Trophoblast cell (in vitro differentiated cells and primary cell): Measurements from ENCODE around the gene ZNF524.
A peak's percentile ranks its signal among the peaks of the same experiment; 100 is the strongest.

Experiments used
- DNase-seq, 2 donors: peaks; one replicate each; pipeline ENCODE4 v3.0.0-alpha.2; 2016
- H2AFZ ChIP-seq: 2 replicates; pipeline ENCODE4 v1.6.1; 2013; ENCODE audit warnings: low read length, moderate library complexity, mild to moderate bottlenecking; ENCODE audit not compliant: insufficient read depth, poor library complexity
- H2AK5ac ChIP-seq: 2 replicates; pipeline ENCODE4 v1.6.1; 2013; ENCODE audit warnings: mild to moderate bottlenecking, low read length
- H2BK120ac ChIP-seq: 2 replicates; pipeline ENCODE4 v1.6.1; 2013; ENCODE audit warnings: low read length, mild to moderate bottlenecking, moderate library complexity; ENCODE audit not compliant: insufficient read depth, poor library complexity
- H2BK12ac ChIP-seq: 2 replicates; pipeline ENCODE4 v1.6.1; 2013; ENCODE audit warnings: mild to moderate bottlenecking, low read length, moderate library complexity
- H2BK5ac ChIP-seq: 2 replicates; pipeline ENCODE4 v1.6.1; 2013; ENCODE audit warnings: low read length, low read depth, moderate library complexity, mild to moderate bottlenecking; ENCODE audit not compliant: poor library complexity
- H3K14ac ChIP-seq: 2 replicates; pipeline ENCODE4 v1.6.1; 2013; ENCODE audit warnings: mild to moderate bottlenecking, low read length
- H3K18ac ChIP-seq: 2 replicates; pipeline ENCODE4 v1.6.1; 2013; ENCODE audit warnings: mild to moderate bottlenecking, low read length
- H3K23ac ChIP-seq: 2 replicates; pipeline ENCODE4 v1.6.1; 2013; ENCODE audit warnings: low read length
- H3K27ac ChIP-seq: 2 replicates; pipeline ENCODE4 v1.5.1; 2013; ENCODE audit warnings: low read depth, mild to moderate bottlenecking, inconsistent platforms, low read length, moderate library complexity
- H3K27me3 ChIP-seq: 2 replicates; pipeline ENCODE4 v1.6.1; 2013; ENCODE audit warnings: inconsistent platforms, mild to moderate bottlenecking, low read length, moderate library complexity; ENCODE audit not compliant: insufficient read depth
- H3K36me3 ChIP-seq, 2 experiments: 1 replicate in 1 of 2; 2 replicates in 1 of 2; pipeline ENCODE4 v1.6.1; 2013; ENCODE audit warnings: low read length in 2 of 2, mild to moderate bottlenecking in 2 of 2, moderate library complexity in 1 of 2; ENCODE audit not compliant: insufficient read depth in 2 of 2, control insufficient read depth in 1 of 2
- H3K4ac ChIP-seq: 2 replicates; pipeline ENCODE4 v1.6.1; 2013; ENCODE audit warnings: low read depth, mild to moderate bottlenecking, low read length, moderate library complexity
- H3K4me1 ChIP-seq, 2 experiments: 1 replicate in 1 of 2; 2 replicates in 1 of 2; pipeline ENCODE4 v1.6.1; 2013; ENCODE audit warnings: low read length in 2 of 2, mild to moderate bottlenecking in 2 of 2, moderate library complexity in 1 of 2; ENCODE audit not compliant: insufficient read depth in 2 of 2, control insufficient read depth in 1 of 2
- H3K4me2 ChIP-seq: 2 replicates; pipeline ENCODE4 v1.6.1; 2013; ENCODE audit warnings: inconsistent platforms, mild to moderate bottlenecking, low read length, moderate library complexity
- H3K4me3 ChIP-seq: 2 replicates; pipeline ENCODE4 v1.5.1; 2013; ENCODE audit warnings: mild to moderate bottlenecking, low read depth, low read length, inconsistent platforms
- H3K79me1 ChIP-seq: one replicate; pipeline ENCODE4 v1.6.1; 2013; ENCODE audit warnings: low read length
- H3K79me2 ChIP-seq: 2 replicates; pipeline ENCODE4 v1.6.1; 2013; ENCODE audit warnings: low read length, mild to moderate bottlenecking; ENCODE audit not compliant: control insufficient read depth, insufficient read depth, poor library complexity
- H3K9ac ChIP-seq: 2 replicates; pipeline ENCODE4 v1.6.1; 2013; ENCODE audit warnings: mild to moderate bottlenecking, low read length
- H3K9me3 ChIP-seq: 2 replicates; pipeline ENCODE4 v1.6.1; 2013; ENCODE audit warnings: low read depth, mild to moderate bottlenecking, control low read depth, inconsistent platforms, low read length; ENCODE audit not compliant: insufficient read depth
- H4K12ac ChIP-seq: 2 replicates; pipeline ENCODE4 v1.6.1; 2013; ENCODE audit warnings: low read depth, mild to moderate bottlenecking, low read length, moderate library complexity
- H4K8ac ChIP-seq: 2 replicates; pipeline ENCODE4 v1.6.1; 2013; ENCODE audit warnings: low read depth, mild to moderate bottlenecking, low read length, moderate library complexity
- H4K91ac ChIP-seq: one replicate; pipeline ENCODE4 v1.6.1; 2013; ENCODE audit warnings: low read depth, mild to moderate bottlenecking, low read length, moderate library complexity
- WGBS: extraction: QIAGEN DNeasy Blood & Tissue Kit; methylation state at CpG from one replicate; pipeline ENCODE4 v1.1.7; 2013; ENCODE audit warnings: missing lambda C conversion rate; ENCODE audit not compliant: insufficient read length, insufficient coverage; ENCODE audit errors: extremely low coverage; 5-methylcytosine and 5-hydroxymethylcytosine counted together

Gene ZNF524

GRCh38 chr19:55638864-55639359, 38.8 kb downstream of the ZNF524 start:
- H3K27me3 ChIP-seq: no peaks in the 10 kb centered on the region
- H3K4me3 ChIP-seq: no peak overlapping the region
- no peak overlapping the region for H2AFZ ChIP-seq
- H4K8ac ChIP-seq: no peak overlapping the region
- no peak overlapping the region for H3K9ac ChIP-seq
- no peak overlapping the region for H2BK12ac ChIP-seq
- no peak overlapping the region for H3K14ac ChIP-seq
- H2BK5ac ChIP-seq: no peak overlapping the region
- no peak overlapping the region for H3K27ac ChIP-seq
- no peak overlapping the region for H4K91ac ChIP-seq
- DNase-seq: peak in 1 of 2 donors; percentile 43
- H3K9me3 ChIP-seq: no peaks in the 10 kb centered on the region
- no peak overlapping the region for H2BK120ac ChIP-seq
- H3K79me2 ChIP-seq: peaks cover 25% of the 10 kb centered on the region
- H3K79me1 ChIP-seq: peaks cover 25% of the 10 kb centered on the region
- no peak overlapping the region for H2AK5ac ChIP-seq
- H3K36me3 ChIP-seq: peaks cover 4 to 7% of the 10 kb centered on the region in 2 experiments
- peak overlapping the region; percentile 33 for H4K12ac ChIP-seq
- WGBS: no CpG with 5 or more reads among the region's 6 CpGs
- no peak overlapping the region for H3K23ac ChIP-seq
- H3K4ac ChIP-seq: no peak overlapping the region
- H3K4me2 ChIP-seq: no peak overlapping the region
- no peak overlapping the region for H3K18ac ChIP-seq
- peaks cover 24 to 31% of the 10 kb centered on the region in 2 experiments for H3K4me1 ChIP-seq

GRCh38 chr19:55640043-55640576, 40.0 kb downstream of the ZNF524 start:
- Histone ChIP-seq H4K12ac (peak overlapping the region; percentile 85), H3K4me1 (peaks cover 25 to 33% of the 10 kb centered on the region in 2 experiments)
- WGBS: no CpG with 5 or more reads among the region's 38 CpGs

GRCh38 chr19:55640577-55641425, 40.7 kb downstream of the ZNF524 start, which contains the start of gene ZNF580:
TSS of gene ZNF580 (plus strand) at chr19:55641002. CDS start at chr19:55642509, 1,507 bp downstream.
- H3K27me3 ChIP-seq: no peaks in the 10 kb centered on the region
- no peak within 1 kb of the TSS for H2BK12ac ChIP-seq
- no peaks in the 10 kb centered on the region for H3K9me3 ChIP-seq
- H4K12ac ChIP-seq: peak within 1 kb of the TSS; percentile 91
- H2AK5ac ChIP-seq: peak within 1 kb of the TSS; percentile 91
- WGBS: no CpG with 5 or more reads among the region's 89 CpGs
- peak within 1 kb of the TSS; percentile 73 for H3K4me3 ChIP-seq
- H3K18ac ChIP-seq: peak within 1 kb of the TSS; percentile 79
- H3K4me1 ChIP-seq: peaks cover 21 to 28% of the 10 kb centered on the region in 2 experiments
- H3K27ac ChIP-seq: peak within 1 kb of the TSS; percentile 90
- peak in 1 of 2 donors; percentile 61 for DNase-seq
- H3K23ac ChIP-seq: no peak within 1 kb of the TSS
- peak within 1 kb of the TSS; percentile 74 for H2BK120ac ChIP-seq
- H3K9ac ChIP-seq: peak within 1 kb of the TSS; percentile 77
- H3K79me2 ChIP-seq: peaks cover 23% of the 10 kb centered on the region
- peaks cover 16 to 20% of the 10 kb centered on the region in 2 experiments for H3K36me3 ChIP-seq
- peak within 1 kb of the TSS; percentile 91 for H3K14ac ChIP-seq
- H4K91ac ChIP-seq: peak within 1 kb of the TSS; percentile 90
- peak within 1 kb of the TSS; percentile 97 for H3K4me2 ChIP-seq
- peaks cover 20% of the 10 kb centered on the region for H3K79me1 ChIP-seq
- H3K4ac ChIP-seq: peak within 1 kb of the TSS; percentile 83
- H2AFZ ChIP-seq: peak within 1 kb of the TSS; percentile 73
- H4K8ac ChIP-seq: peak within 1 kb of the TSS; percentile 89
- peak within 1 kb of the TSS; percentile 81 for H2BK5ac ChIP-seq

More at GRCh38 chr19:55640043-55640576, 40.0 kb downstream of the ZNF524 start:
- Histone ChIP-seq H3K36me3 (peaks cover 11 to 15% of the 10 kb centered on the region in 2 experiments), H3K4me2 (peak overlapping the region; percentile 97), H3K79me2 (peaks cover 28% of the 10 kb centered on the region), H3K18ac (peak overlapping the region; percentile 79), H3K9me3 (no peaks in the 10 kb centered on the region), H2BK12ac (no peak overlapping the region), H2BK120ac (no peak overlapping the region), H3K23ac (no peak overlapping the region), H4K91ac (peak overlapping the region; percentile 82), H2AK5ac (peak overlapping the region; percentile 91), H3K14ac (peak overlapping the region; percentile 85), H3K4me3 (peak overlapping the region; percentile 73), H4K8ac (peak overlapping the region; percentile 85), H3K27me3 (no peaks in the 10 kb centered on the region), H3K9ac (peak overlapping the region; percentile 6), H2AFZ (peak overlapping the region; percentile 73), H2BK5ac (peak overlapping the region; percentile 81), H3K27ac (peak overlapping the region; percentile 90), H3K79me1 (peaks cover 23% of the 10 kb centered on the region), H3K4ac (peak overlapping the region; percentile 4)
- peak; percentile 67 to 69 for DNase-seq

- peak overlapping the region; percentile 90 for H4K91ac ChIP-seq
Observed at GRCh38 chr19:55641426-55642152, 41.5 kb downstream of the ZNF524 start.

More at GRCh38 chr19:55641426-55642152, 41.5 kb downstream of the ZNF524 start:
- Histone ChIP-seq H4K8ac (peak overlapping the region; percentile 89), H3K79me1 (peaks cover 20% of the 10 kb centered on the region), H2BK12ac (no peak overlapping the region), H3K23ac (no peak overlapping the region), H3K27ac (peak overlapping the region; percentile 90), H3K14ac (peak overlapping the region; percentile 91), H3K4me2 (peak overlapping the region; percentile 97), H3K36me3 (peaks cover 16 to 19% of the 10 kb centered on the region in 2 experiments), H4K12ac (peak overlapping the region; percentile 91), H3K4me3 (peak overlapping the region; percentile 85), H3K18ac (peak overlapping the region; percentile 50), H3K4me1 (peaks cover 18 to 23% of the 10 kb centered on the region in 2 experiments), H2AFZ (peak overlapping the region; percentile 50), H3K9me3 (no peaks in the 10 kb centered on the region), H2BK5ac (peak overlapping the region; percentile 78), H3K9ac (peak overlapping the region; percentile 77), H3K4ac (peak overlapping the region; percentile 83), H2BK120ac (peak overlapping the region; percentile 74), H2AK5ac (peak overlapping the region; percentile 45), H3K79me2 (peaks cover 20% of the 10 kb centered on the region), H3K27me3 (no peaks in the 10 kb centered on the region)
- DNase-seq: no peak
- WGBS: no CpG with 5 or more reads among the region's 25 CpGs
